K562 (cell line): ENCODE results near the gene FADS6. TPM values are rescaled to one million over a fixed set of nuclear protein-coding genes. Genes with fewer than 3 reads are reported as not detected.

Experiments used
- ATAC-seq: fragments of 200-7000 bp; cut with Tn5 transposase; 3 replicates; pipeline ENCODE4 v1.9.1; 2020; ENCODE audit warnings: moderate library complexity
- BruUV-seq: library from RNA; stranded (reverse); fragments of 400-500 nt; replicated peaks from 2 replicates; lab custom pipeline; 2021; lab: Mats Ljungman, UMichigan
- CTCF ChIA-PET: fragments of 300-600 bp; formaldehyde crosslinking; extraction: SDS; loops from one replicate; lab custom pipeline; 2021; ENCODE audit warnings: low intra/inter-chr PET ratio; lab: Yijun Ruan, JAX
- POLR2A ChIA-PET: fragments of 300-600, 350-650 bp; sonication (Branson Sonifier 250); formaldehyde crosslinking; extraction: SDS; loops from one replicate; lab custom pipeline; 2021; ENCODE audit warnings: antibody characterized with exemption, inconsistent platforms; lab: Yijun Ruan, JAX
- DNase-seq, 4 experiments: peaks; one replicate each; pipeline versions ENCODE4 v3.0.0 to v3.0.0-alpha.2; 2011 to 2018; ENCODE audit warnings: low spot score in 3 of 4, mixed read lengths in 3 of 4; ENCODE audit errors: extremely low read depth in 1 of 4
- FAIRE-seq: peaks from 2 replicates; lab custom pipeline; 2011; peaks lifted over from hg19 to GRCh38; lab: Jason Lieb, UNC
- H2AFZ ChIP-seq: 2 replicates; pipeline ENCODE4 v1.6.0; 2011; ENCODE audit warnings: low read depth, low read length, control low read depth, inconsistent platforms
- H3K27ac ChIP-seq: fragments of 200-600 bp; 3 replicates; pipeline ENCODE4 v1.8.0; 2011; ENCODE audit warnings: low read depth, mild to moderate bottlenecking, control low read depth, inconsistent platforms, low read length, moderate library complexity, mixed read lengths; ENCODE audit errors: extremely low read depth
- H3K27me3 ChIP-seq, 2 experiments: fragments of 300-600 bp in 1 of 2; 2 replicates in 1 of 2; 3 replicates in 1 of 2; pipeline versions ENCODE4 v1.6.0 to v1.8.0; 2011; ENCODE audit warnings: inconsistent platforms in 2 of 2, low read length in 2 of 2, mild to moderate bottlenecking in 1 of 2, mixed read lengths in 1 of 2, moderate library complexity in 1 of 2; ENCODE audit not compliant: control insufficient read depth in 2 of 2, insufficient read depth in 2 of 2
- H3K36me3 ChIP-seq: fragments of 300-600 bp; 3 replicates; pipeline ENCODE4 v1.8.0; 2011; ENCODE audit warnings: mild to moderate bottlenecking, low read length, inconsistent platforms; ENCODE audit not compliant: control insufficient read depth, insufficient read depth
- H3K4me1 ChIP-seq, 2 experiments: fragments of 200-600 bp in 1 of 2; replicated peaks in 1 of 2; 2 replicates in 1 of 2; 3 replicates in 1 of 2; pipeline versions ENCODE4 v1.5.1 to v1.8.0; 2011; ENCODE audit warnings: inconsistent platforms in 2 of 2, low read length in 2 of 2, mild to moderate bottlenecking in 1 of 2, mixed read lengths in 1 of 2, moderate library complexity in 1 of 2; ENCODE audit not compliant: control insufficient read depth in 2 of 2, insufficient read depth in 2 of 2
- H3K4me2 ChIP-seq: 2 replicates; pipeline ENCODE4 v1.6.1; 2011; ENCODE audit warnings: low read length, control low read depth, inconsistent platforms, mixed read lengths; ENCODE audit not compliant: insufficient read depth
- H3K4me3 ChIP-seq: fragments of 200-600 bp; sonication (generic), shearing (Covaris generic); 2 replicates; pipeline ENCODE4 v1.5.1; 2016; ENCODE audit warnings: control low read depth, inconsistent platforms
- H3K79me2 ChIP-seq: fragments of 200-600 bp; 3 replicates; pipeline ENCODE4 v1.8.0; 2011; ENCODE audit warnings: low read length, inconsistent platforms; ENCODE audit not compliant: control insufficient read depth, insufficient read depth
- H3K9ac ChIP-seq, 2 experiments: 2 replicates each; pipeline versions ENCODE4 v1.6.0 to v1.6.1; 2011; ENCODE audit warnings: low read depth in 2 of 2, low read length in 2 of 2, control low read depth in 1 of 2, inconsistent platforms in 1 of 2, mild to moderate bottlenecking in 1 of 2, mixed read lengths in 1 of 2; ENCODE audit not compliant: insufficient read depth in 1 of 2
- H3K9me1 ChIP-seq: one replicate; pipeline ENCODE4 v1.6.0; 2011; ENCODE audit warnings: inconsistent platforms, mild to moderate bottlenecking, low read length, moderate library complexity; ENCODE audit not compliant: control insufficient read depth, insufficient read depth
- H3K9me3 ChIP-seq: replicated peaks from 2 replicates; pipeline ENCODE4 v1.5.1; 2011; ENCODE audit warnings: low read depth, low read length, inconsistent platforms; ENCODE audit not compliant: control insufficient read depth, insufficient read depth
- H4K20me1 ChIP-seq: replicated peaks from 2 replicates; pipeline ENCODE4 v1.6.1; 2011; ENCODE audit warnings: low read length, inconsistent platforms, mixed read lengths; ENCODE audit not compliant: control insufficient read depth, insufficient read depth
- NEUROD1 ChIP-seq: fragments of 150-350 bp; IDR thresholded peaks from 2 replicates; pipeline ENCODE4 v1.6.1; 2014; ENCODE audit warnings: borderline replicate concordance, low read length, low read depth; ENCODE audit not compliant: partially characterized antibody
- PCBP1 ChIP-seq: fragments of 200-400 bp; formaldehyde crosslinking; IDR thresholded peaks from 2 replicates; pipeline ENCODE4 v1.6.1; 2018; ENCODE audit warnings: mild to moderate bottlenecking, low read depth, low read length; ENCODE audit not compliant: poor library complexity, severe bottlenecking
- POLR2G ChIP-seq: fragments of 200-400 bp; formaldehyde crosslinking; IDR thresholded peaks from 2 replicates; pipeline ENCODE4 v1.6.1; 2017; ENCODE audit warnings: low read depth, mild to moderate bottlenecking, antibody characterized with exemption, low read length, moderate library complexity
- PURB ChIP-seq: sonication (generic); formaldehyde crosslinking; IDR thresholded peaks from 2 replicates; pipeline ENCODE4 v1.9.0; 2021; ENCODE audit warnings: low read depth, mild to moderate bottlenecking, missing genetic modification reagents
- RBM25 ChIP-seq: fragments of 200-400 bp; formaldehyde crosslinking; IDR thresholded peaks from 2 replicates; pipeline ENCODE4 v1.6.1; 2018; ENCODE audit warnings: low read length, low read depth, moderate library complexity; ENCODE audit not compliant: severe bottlenecking
- WGBS: fragments of 100-300 bp; shearing (Covaris generic); methylation state at CpG from one replicate; pipeline ENCODE4 v1.1.6; 2016; ENCODE audit warnings: low coverage, mixed read lengths; ENCODE audit not compliant: insufficient coverage; ENCODE audit errors: missing lambda C conversion rate; 5-methylcytosine and 5-hydroxymethylcytosine counted together
- in situ Hi-C: fragments of 300-500 bp; cut with MboI; formaldehyde crosslinking; loops from 4 replicates; pipeline ENCODE4 v1.15.0; 2018; ENCODE audit warnings: inconsistent platforms, mixed read lengths
- intact Hi-C: fragments of 100-400 bp; cut with micrococcal nuclease; formaldehyde crosslinking; loops from 2 replicates; pipeline ENCODE4 v1.14.2; 2022
- polyA plus RNA-seq, 8 experiments: library from polyadenylated mRNA; depleted of rRNA in 4 of 8; stranded (reverse) in 5 of 8; unstranded in 3 of 8; fragments of >200 nt; fragmentation: Nextera tagmentation in 2 of 8; fragmentation: Illumina TruSeq in 1 of 8; extraction: Ambion mirVana in 2 of 8; extraction: Trizol in 1 of 8; gene quantifications; 2 replicates each; pipeline versions ENCODE4 v1.2.1 to v1.2.3, GENCODE V29; 2011 to 2014; ENCODE audit warnings: inconsistent platforms in 1 of 8, missing spikeins in 1 of 8
- total RNA-seq, 7 experiments: library from RNA; depleted of rRNA in 6 of 7; stranded (reverse); fragments of >200 nt in 6 of 7; fragmentation: Illumina TruSeq in 2 of 7; extraction: Trizol in 2 of 7; gene quantifications; 2 replicates each; pipeline versions ENCODE4 v1.2.1 to v1.2.3, GENCODE V29; 2011 to 2021; ENCODE audit warnings: low replicate concordance in 1 of 7

Gene FADS6
- total and polyA plus RNA-seq, 9 of the 15 experiments (the other 6 are each of a cell fraction or from before 2014, with no cell fraction given) = 0.18 to 0.22 TPM; not detected in 7

- WGBS = 9% methylated on average over 17 of the region's 17 CpGs
- ChIA-PET POLR2A (interaction anchor here (1.2 to 2.3 kb wide), 3 partner anchors 8 to 18 kb away, joined by 3 to 7 read pairs (median 7); no protein-coding TSS in a partner anchor), CTCF (no interaction called here)
- FAIRE-seq (no peak), DNase-seq (no peak), ATAC-seq (no peak)
- Histone ChIP-seq H3K9me1 (peaks cover 4% of the 10 kb centered on the region), H3K79me2 (no peaks in the 10 kb centered on the region), H3K27me3 (peaks cover 0 to 29% of the 10 kb centered on the region in 2 experiments; a peak in 2 of 5 replicates), H3K4me2 (no peak overlapping the region), H3K36me3 (no peaks in the 10 kb centered on the region), H3K4me1 (peaks cover 0 to 37% of the 10 kb centered on the region in 2 experiments; a peak in 2 of 5 replicates), H4K20me1 (peaks cover 10% of the 10 kb centered on the region; the same call in 1 of the 2 replicates), H3K27ac (no peak overlapping the region), H2AFZ (no peak overlapping the region), H3K4me3 (no peak overlapping the region), H3K9me3 (no peaks in the 10 kb centered on the region), H3K9ac (no peak overlapping the region)
- in situ Hi-C loops (no loop called here), intact Hi-C loops (loop anchor here (5.0 kb wide), 1 partner anchor 108 kb away; no protein-coding TSS in a partner anchor)
- TF ChIP-seq NEUROD1 = no peak
- no peak for TF ChIP-seq PURB (CRISPR knock-in tag)
- TF ChIP-seq PCBP1 = peak; percentile 46
- TF ChIP-seq POLR2G = peak; percentile 56; the same call in 1 of the 2 replicates
- no peak for TF ChIP-seq RBM25
- BruUV-seq = no TSS peak
Observed at GRCh38 chr17:74850310-74850709, 43.1 kb downstream of the FADS6 start.
